ENCODE data around the gene LCE4A.
"Not testable (repeated sequence)": the region's sequence is repeated elsewhere in the genome, so short reads cannot be mapped to it uniquely, and the experiment has no call there.

The LCE4A gene, protein sequence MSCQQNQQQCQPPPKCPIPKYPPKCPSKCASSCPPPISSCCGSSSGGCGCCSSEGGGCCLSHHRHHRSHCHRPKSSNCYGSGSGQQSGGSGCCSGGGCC

DNA sequence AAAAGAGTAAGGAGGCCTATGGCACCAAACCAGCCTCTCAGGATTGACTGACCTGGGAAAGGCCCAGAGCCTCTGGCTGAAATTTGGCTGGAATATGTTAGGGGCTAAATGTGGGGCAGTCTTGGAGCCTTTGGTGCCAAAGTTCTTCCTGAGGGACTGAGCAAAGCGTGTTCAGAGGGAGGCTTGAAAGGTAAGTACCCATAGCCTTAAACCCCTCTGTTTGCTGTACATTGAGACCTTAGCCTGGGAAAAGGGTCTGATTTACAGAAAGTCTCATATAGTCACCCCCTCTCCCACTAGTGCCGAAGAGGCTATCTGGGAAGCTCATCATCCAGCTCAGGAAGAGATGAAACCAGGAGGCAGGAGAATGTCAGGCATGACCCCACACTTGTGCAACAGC lies at the start of gene LCE4A:
TSS of gene LCE4A (plus strand) at position 301 of the 400 bp plus-strand sequence. CDS start 916 bp downstream, outside the sequence.
- FAIRE-seq = no peak

DNA sequence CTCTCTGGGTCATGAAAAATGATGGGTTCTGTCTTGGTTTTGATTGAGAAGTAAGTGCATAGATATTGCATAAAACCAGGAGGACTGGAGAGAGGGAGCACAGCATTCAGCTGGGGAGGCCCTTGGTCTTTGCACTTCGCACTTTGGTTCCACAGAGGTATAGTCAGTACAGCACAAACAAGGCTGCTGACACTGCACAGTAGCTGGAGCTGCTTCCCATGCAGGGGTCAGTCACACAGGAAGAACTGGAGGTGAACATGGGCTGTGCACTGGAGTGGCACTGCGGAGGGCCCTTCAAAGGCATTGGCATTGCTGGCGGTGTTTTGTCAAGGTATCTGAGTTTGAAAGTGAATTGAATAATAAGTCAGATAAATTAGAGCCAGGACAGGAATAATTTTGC lies 49.3 kb upstream of the LCE4A start:
- no peak for FAIRE-seq

DNA sequence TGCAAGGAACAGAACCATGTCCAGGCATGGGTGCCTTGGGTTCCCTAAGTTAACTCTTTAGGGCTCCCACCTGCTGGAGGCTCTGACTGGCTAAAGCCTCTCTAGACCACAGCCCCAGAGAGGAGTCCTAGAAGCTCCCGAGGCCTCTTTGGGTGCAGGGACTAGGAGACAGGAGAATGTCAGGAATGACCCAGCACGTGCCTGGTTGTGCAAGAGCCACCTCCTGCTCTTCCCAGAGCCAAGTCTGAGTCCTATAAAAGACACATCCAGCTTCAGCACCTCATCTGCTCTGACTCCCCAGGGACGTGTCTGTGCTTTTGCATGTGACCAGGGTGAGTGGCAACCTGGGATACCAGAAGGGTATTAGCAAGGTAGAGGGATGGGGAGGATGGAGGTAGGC lies 44.9 kb upstream of the LCE4A start, which contains the start of gene LCE2D:
TSS of gene LCE2D (plus strand) at position 283 of the 400 bp plus-strand sequence. CDS start 726 bp downstream, outside the sequence.
- no peak for FAIRE-seq

DNA sequence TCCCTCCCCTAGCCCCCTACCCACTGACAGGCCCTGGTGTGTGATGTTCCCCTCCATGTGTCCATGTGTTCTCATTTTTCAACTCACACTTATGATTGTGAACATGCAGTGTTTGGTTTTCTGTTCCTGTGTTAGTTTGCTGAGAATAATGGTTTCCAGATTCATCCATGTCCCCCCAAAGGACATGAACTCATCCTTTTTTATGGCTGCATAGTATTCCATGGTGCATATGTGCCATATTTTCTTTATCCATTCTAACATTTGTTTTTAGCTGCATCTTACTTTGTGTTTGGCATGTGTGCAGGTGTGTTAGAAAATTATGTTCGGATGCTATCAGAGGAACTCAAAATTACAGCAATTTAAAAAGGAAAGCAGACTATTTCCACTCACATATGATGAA lies 41.8 kb upstream of the LCE4A start:
- FAIRE-seq = not testable (repeated sequence)

DNA sequence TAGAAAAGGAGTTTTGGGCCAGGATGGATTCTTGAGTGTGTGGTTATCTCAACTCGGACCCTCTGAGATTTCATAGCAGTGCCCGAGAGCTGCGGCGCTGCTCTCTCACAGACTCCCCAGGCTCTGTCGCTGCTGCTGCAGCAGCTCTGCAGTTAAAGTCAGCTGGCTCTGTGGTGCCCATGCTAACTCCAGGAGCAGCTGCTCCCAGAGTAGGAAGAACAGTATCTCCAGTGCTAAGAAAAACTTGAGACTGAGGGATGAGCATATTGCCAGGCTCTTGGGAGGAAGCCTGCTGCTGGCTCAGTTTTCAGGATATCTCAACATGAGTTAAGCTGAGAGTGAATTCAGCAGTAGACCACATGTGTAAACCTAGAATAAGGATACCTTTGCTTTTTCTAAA lies 40.3 kb upstream of the LCE4A start:
- FAIRE-seq = no peak

DNA sequence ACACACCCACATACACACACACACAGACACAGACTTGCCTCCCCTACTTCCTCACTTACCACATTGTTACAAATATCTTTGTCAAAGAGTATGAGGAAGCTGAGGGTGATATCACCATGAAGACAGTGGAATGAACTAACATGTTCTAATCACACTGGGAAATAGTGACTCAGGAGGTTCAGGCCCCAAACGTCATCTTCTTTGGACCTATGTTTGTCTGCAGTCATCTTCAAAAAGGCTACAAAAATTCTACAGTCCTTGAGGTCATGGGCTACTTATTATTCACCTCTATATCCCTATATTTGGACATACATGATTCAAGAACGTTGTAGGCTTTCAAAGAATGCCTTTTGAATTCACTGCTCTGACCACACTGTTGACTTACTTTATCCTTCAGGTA lies 34.9 kb upstream of the LCE4A start:
- FAIRE-seq = no peak

DNA sequence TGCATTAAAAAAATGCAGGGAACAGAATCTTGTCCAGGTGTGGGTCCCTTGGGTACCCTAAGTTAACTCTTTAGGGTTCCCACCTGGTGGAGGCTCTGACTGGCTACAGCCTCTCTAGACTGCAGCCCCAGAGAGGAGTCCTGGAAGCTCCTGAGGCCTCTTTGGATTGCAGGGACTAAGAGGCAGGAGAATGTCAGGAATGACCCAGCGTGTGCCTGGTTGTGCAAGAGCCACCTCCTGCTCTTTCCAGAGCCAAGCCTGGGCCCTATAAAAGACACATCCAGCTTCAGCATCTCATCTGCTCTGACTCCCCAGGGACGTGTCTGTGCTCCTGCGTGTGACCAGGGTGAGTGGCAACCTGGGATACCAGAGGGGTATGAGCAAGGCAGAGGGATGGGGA lies 33.0 kb upstream of the LCE4A start, which contains the start of gene LCE2C:
TSS of gene LCE2C (plus strand) at position 297 of the 400 bp plus-strand sequence. CDS start 737 bp downstream, outside the sequence.
- FAIRE-seq = not testable (repeated sequence)

DNA sequence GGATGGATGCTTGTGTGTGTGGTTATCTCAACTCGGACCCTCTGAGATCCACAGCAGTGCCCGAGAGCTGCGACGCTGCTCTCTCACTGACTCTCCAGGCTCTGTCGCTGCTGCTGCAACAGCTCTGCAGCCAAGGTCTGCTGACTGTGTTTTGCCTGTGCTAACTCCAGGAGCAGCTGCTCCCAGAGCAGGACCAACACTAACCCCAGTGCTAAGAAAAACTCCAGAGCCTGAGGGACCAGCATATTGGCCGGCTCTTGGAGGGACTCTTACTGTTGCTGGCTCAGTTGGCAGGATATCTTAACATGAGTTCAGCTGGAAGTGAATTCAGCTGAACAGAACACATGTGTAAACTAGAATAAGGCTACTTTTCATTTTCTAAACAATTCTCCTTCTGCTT lies 28.5 kb upstream of the LCE4A start:
- FAIRE-seq = no peak

DNA sequence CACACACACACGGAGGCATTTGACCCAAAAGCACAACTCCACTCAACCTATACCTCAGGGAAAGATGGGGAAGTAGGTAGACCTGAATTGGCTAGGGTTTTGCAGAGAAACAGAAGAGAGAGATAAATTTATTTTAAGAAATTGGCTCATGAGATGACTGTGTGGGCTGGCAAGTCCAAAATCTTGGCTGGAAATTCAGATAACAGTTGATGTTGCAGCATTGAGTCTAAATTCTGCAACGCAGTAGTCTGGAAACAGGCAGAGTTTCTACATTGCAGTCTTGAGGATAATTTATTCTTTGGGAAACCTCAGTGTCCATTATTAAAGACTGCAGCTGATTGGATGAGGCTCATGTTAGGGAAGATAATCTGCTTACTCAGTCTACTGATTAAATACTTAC lies 26.3 kb upstream of the LCE4A start:
- no peak for FAIRE-seq

DNA sequence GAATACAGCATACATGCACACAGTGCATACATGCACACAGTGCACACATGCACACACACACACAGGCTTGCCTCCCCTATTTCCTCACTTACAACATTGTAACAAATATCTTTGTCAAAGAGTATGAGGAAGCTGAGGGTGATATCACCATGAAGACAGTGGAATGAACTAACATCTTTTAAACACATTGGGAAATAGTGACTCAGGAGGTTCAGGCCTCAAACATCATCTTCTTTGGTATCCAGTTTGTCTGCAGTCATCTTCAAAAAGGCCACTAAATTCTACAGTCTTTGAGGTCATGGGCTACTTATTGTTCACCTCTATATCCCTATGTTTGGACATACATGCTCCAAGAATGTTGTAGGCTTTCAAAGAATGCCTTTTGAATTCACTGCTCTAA lies 24.1 kb upstream of the LCE4A start:
- FAIRE-seq = no peak

DNA sequence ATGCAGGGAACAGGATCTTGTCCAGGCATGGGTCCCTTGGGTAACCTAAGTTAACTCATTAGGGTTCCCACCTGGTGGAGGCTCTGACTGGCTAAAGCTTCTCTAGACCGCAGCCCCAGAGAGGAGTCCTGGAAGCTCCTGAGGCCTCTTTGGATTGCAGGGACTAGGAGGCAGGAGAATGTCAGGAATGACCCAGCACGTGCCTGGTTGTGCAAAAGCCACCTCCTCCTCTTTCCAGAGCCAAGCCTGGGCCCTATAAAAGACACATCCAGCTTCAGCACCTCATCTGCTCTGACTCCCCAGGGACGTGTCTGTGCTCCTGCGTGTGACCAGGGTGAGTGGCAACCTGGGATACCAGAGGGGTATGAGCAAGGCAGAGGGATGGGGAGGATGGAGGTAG lies 22.1 kb upstream of the LCE4A start, which contains the start of gene LCE2B:
TSS of gene LCE2B (plus strand) at position 301 of the 400 bp plus-strand sequence. CDS start 721 bp downstream, outside the sequence.
- not testable (repeated sequence) for FAIRE-seq

DNA sequence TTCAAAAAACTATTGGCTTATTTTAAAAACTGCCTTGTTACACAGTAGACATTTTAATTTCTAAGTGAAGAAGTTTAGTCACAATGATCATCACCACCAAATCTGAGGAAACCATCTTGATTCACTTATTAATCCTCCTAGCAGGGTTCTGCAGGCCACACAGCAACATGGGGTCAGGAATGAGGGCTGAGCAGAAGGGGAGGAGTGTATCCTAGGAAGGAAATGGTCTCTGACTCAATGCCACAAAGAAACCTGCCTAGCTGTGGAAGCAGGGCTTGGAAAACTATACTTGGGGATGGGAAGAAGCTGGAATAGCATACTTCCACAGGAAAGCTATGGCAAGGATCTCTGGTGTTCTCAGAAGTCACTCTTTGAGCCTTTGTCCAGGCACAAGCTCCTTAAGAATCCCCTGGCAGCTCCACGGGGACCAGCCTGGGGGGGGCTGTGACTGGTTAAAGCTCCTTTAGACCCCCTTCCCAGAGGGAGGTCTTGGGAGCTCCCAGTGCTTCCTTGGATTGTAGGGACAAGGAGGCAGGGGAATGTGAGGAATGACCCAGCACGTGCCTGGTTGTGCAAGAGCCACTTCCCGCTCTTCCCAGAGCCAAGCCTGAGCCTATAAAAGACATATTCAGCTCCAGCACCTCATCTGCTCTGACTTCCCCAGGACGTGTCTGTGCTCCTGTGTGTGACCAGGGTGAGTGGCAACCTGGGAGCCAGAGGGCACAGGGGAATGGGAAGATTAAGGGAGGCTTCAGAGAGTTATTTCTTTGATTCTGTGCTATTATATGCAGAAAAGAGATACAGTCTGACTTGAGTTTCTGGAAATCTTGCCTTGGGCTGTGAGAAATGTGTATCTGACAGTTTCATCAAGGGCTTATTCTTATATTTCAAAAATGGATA lies 10.0 kb upstream of the LCE4A start, which contains the start of gene LCE2A:
TSS of gene LCE2A (plus strand) at position 645 of the 900 bp plus-strand sequence. CDS start 557 bp downstream, outside the sequence.
- no peak for FAIRE-seq

DNA sequence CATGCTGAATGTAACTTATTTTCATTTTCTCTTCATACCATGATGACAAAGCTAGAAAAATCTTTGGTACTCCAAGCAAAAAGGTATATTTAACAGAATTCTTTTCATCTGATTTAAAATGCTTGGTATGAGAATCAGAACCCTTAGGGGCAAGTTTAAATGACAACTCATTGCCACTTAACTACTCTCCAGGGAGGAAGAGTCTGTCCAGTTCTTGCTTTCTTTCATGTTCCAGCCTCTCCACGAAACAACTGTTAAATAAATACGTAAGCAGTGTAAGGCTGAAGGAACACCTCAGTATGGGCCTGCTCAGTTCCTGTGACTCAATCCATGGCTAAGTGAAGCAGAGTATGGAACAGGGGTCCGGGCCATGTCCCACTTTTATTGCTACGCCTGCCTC lies 8.2 kb upstream of the LCE4A start:
- no peak for FAIRE-seq

DNA sequence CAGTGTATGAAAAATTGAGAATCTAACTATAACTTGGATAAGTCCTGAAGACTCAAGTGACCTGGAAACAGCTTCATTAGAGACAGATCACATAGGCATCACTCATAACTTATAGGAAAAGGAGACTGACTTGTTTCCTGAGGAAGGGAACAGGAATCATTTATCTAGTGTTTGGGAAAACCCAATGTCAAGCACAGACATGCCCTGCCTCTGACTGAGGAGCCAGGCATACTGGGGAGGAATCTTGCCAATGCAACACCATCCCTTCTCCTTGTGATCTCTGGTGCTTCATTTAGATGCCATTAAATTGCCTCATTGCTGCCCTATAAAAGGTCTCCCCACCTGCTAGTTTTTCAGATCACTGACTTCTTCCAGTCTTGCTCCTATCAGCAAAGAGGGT lies 10.3 kb downstream of the LCE4A start:
- no peak for FAIRE-seq

DNA sequence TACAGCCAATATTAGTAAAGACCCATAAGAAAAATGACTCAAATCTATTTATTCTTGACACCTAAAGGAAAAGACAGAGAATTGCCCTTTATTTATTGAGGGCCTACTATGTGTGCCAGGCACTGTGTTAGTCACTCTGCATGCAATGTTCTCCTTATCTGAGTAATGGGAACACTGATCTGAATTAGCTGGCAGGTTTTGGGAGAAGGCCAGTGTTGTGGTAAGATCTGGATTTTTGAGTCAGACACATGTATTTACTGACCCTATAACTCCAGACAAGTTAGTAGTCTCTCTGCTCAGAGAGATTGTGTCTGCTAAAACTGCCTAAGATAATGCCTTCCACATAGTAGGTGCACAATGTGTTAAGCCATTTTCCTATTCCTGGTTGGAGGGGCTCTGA lies 17.3 kb downstream of the LCE4A start:
- FAIRE-seq = no peak

DNA sequence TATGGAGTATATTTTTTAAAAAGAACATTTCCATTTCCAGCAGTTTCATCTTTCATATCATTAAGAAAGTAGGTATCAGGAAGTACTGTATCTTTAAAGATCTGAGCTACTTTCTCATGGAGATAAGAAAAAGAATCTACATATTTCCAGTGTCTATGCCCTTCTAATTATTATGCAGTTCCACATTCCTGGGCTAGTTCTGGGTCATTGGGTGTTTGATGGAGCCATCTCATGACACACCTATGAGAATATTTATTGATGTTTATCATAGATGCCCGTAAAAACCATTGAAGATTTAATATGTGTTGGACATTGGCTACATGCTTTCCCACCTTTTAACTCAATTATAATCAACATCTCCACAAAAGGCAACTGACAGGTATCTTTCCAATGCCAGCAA lies 21.0 kb downstream of the LCE4A start:
- no peak for FAIRE-seq

DNA sequence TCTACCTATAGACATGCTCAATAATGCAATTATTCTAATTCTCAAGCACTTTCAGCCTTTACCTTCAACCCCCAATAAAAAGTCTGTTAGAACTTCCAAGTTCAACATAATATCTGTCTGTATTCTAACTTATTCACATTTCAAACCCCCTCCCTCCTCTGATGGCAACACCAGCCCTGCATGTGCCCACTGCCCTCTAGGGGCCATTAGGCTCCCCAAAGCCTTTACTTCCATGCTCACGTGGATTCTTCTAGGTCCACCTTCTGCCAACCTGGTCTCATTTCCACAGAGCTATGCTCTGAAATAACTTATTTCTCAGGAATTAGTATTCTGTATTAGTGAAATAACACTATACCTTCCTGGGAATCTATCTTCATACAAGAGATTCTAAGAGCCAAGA lies 27.7 kb downstream of the LCE4A start:
- FAIRE-seq = no peak

DNA sequence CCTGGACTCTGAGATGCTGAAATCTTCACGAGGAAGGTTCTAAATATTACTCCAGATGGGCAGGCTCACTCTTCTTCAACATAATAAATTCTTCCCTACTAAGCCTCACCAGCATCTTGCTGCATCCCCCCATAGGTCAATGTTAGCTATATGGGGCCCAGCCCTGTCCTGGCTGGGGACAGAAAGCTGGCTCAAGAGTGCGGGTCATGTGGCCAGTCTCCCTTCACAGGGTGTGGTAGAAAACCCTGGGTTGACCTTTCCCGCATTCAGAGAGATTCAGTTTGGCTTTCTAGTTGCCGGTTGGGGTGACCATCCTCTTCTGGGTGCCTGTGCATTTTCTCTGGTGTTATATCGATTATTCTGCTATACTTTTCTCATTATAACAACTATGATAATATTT lies 30.0 kb downstream of the LCE4A start:
- FAIRE-seq = no peak

DNA sequence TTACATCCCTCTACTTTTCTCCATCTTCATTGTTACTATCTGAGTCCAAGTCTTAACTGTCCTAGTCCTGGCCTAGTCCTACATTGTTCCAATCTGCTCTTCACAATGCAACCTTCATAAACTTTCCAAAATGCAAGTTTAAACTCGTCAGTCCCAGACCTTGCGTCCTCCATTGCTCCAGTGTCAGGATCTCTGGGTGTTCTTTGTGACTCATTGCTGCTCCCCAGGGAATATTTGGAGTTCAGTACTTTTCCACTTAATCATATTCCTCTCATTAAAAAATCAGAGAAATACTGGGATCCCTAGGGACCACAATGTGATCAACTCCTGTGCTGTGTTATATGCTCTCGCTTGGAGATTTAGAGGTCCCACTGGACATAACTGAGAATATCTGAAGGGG lies 31.9 kb downstream of the LCE4A start:
- no peak for FAIRE-seq

DNA sequence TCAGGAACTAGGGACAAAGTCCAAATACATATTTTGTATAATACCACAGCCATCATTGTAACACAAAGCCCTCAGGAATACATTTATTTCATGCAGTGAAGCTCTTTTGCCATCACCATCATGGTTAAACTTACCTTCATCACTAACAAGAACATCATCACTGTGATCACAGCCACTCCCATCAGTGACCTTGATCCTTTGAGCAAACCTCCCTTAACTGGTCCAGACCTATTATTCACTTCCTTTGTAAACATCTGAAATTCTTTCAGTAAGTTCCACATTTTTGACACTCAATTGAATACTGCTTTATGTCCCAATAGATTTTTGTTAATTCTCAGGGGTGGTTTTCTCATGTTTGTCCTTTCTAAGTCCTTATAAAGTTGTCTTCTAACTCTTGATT lies 33.7 kb downstream of the LCE4A start:
- FAIRE-seq = no peak

DNA sequence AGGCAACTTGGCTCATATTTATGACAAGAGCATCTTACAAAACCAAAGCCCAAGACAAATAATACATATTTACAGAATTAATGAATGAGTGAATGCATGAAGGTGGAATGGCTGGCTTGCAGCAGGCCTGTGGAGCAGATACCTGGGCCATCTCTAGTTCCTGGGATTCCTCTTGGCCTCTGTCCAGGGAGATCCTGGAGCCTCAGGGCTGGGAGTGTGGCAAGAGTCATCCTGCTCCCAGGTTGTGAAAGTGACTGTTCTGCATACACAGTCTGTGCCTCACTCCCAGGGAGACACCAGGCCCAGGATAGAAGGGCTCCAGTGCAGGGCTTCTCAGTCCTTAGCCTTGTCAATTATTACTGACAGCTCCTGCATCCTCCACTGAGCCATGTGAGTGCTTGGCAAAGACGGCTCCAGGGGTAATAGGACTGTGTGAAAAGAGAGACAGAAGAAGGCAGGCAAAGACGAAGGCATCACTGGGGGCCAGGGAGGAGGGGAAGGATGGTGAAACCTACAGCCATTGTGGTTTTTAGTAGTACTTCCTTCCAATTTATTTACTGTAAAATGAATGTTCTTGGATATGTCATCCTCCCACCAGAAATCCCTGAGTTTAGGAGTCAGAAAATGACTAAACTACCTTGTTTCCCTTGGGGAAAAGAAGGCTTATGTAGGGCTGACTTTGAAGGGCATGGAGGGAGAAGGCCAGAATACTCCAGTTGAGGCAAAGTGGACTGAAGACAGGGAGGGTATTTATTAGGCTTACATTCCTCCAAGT lies 35.6 kb downstream of the LCE4A start:
- no peak for FAIRE-seq

DNA sequence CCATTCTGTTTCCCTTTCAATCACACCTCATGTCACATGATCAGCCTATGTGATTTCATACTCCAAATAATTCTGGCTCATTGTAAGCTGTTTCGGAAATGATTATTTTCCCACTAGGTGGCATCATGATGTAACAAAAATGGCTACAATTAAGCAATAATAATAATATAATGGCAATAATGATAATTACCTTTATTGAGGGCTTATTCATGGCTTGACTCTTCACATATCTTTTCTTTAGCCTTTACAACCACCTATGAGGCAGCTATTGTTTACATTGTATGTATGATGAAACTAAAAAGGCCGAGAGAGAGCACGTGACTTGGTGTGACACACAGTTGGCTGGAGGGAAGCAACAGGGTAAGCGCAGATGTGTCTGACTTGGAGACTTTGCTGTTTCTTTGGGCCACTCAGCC lies 37.3 kb downstream of the LCE4A start:
- FAIRE-seq = no peak

DNA sequence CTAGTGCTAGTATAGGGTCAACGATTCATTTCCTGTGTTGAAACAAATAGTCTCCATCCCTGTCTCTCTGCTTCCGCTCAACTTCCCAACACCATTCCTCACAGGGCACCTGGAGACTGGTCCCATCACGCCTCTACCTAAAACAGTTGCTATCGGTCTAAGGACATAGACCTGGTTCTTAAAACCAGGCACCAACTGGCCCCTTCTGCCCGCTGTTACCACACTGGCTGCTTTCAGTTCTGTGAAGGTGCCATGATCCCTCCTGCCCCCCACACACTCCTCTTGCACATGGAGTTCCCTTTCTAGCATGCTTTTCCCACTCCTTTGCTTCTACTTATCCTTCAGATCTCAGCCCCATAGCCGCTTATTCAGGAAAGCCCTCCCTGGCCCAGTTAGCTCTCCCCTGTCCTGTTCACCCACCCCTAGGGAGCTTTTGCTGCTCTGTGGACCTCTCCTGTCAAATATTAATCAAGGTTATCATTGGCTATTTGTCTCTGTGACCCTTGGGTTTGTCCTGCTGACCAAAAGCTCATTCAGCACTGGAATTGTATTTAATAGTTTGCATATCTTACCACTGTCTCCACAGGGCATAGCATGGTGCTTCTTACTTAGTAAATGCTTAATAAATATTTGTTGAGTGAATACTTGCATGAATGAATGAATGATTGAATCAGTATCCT lies 37.9 kb downstream of the LCE4A start:
- FAIRE-seq = no peak

All from A204.1 (cell line).